ENCODE data around the gene DUS1L.

DNA sequence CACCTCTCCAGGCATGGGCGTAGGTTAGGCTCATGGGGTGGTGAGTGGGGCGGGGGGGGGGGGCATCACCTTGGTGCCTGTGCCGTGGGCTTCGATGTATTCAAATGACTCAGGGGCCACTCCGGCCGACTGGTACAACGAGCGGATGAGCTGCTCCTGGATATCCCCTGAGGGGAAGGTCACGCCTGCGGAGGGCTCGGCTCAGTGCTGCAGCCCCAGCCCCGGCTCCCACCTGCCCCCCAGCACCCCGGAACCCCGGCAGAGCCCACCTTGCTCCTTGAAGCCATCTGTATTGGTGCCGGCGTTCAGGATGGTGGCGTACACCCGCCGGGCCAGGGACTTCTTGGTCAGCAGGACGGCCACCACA, 27.0 kb upstream of the DUS1L start:
- TF ChIP-seq, protein P1, sequence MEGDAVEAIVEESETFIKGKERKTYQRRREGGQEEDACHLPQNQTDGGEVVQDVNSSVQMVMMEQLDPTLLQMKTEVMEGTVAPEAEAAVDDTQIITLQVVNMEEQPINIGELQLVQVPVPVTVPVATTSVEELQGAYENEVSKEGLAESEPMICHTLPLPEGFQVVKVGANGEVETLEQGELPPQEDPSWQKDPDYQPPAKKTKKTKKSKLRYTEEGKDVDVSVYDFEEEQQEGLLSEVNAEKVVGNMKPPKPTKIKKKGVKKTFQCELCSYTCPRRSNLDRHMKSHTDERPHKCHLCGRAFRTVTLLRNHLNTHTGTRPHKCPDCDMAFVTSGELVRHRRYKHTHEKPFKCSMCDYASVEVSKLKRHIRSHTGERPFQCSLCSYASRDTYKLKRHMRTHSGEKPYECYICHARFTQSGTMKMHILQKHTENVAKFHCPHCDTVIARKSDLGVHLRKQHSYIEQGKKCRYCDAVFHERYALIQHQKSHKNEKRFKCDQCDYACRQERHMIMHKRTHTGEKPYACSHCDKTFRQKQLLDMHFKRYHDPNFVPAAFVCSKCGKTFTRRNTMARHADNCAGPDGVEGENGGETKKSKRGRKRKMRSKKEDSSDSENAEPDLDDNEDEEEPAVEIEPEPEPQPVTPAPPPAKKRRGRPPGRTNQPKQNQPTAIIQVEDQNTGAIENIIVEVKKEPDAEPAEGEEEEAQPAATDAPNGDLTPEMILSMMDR (IDR thresholded peaks at IDR 0.05): no peak
- no peak for TF ChIP-seq POLR2A (IDR thresholded peaks at IDR 0.05)
